Ascending aorta (tissue), 2 donors: Measurements from ENCODE around the gene ASCC1. TPM values are rescaled to one million over a fixed set of nuclear protein-coding genes. Genes with fewer than 3 reads are reported as not detected.
"Not testable (repeated sequence)": the region's sequence is repeated elsewhere in the genome, so short reads cannot be mapped to it uniquely, and the experiment has no call there.

Experiments
- DNase-seq, 2 donors: peaks; one replicate each; pipeline ENCODE4 v3.0.0-alpha.2; 2019; ENCODE audit warnings: low spot score in 2 of 2
- H3K27ac ChIP-seq, 2 donors: fragments of 200-600 bp; sonication (generic); one replicate each; pipeline ENCODE4 v1.5.1; 2016 to 2017; ENCODE audit warnings: mild to moderate bottlenecking in 1 of 2
- H3K27me3 ChIP-seq: fragments of 200-600 bp; sonication (generic); one replicate; pipeline ENCODE4 v1.5.1; 2017
- H3K36me3 ChIP-seq, 2 donors: fragments of 200-600 bp; sonication (generic); one replicate each; pipeline ENCODE4 v1.5.1; 2016
- H3K4me1 ChIP-seq, 2 donors: fragments of 200-600 bp; sonication (generic); one replicate each; pipeline ENCODE4 v1.5.1; 2016 to 2017; ENCODE audit warnings: mild to moderate bottlenecking in 1 of 2
- H3K4me3 ChIP-seq, 2 donors: fragments of 200-600 bp; sonication (generic); one replicate each; pipeline ENCODE4 v1.5.1; 2016 to 2017; ENCODE audit warnings: mild to moderate bottlenecking in 1 of 2
- H3K9me3 ChIP-seq, 2 donors: fragments of 200-600 bp; sonication (generic); one replicate each; pipeline ENCODE4 v1.5.1; 2016
- intact Hi-C: fragments of 100-400 bp; cut with DNase I; formaldehyde crosslinking; loops from one replicate; pipeline ENCODE4 v1.15.1; 2023
- total RNA-seq: library from RNA; depleted of rRNA; stranded (reverse); fragments of >200 nt; gene quantifications from one replicate; pipeline ENCODE4 v1.1.0, GENCODE V29; 2016
- TF ChIP-seq, protein P1 (sequence below), 3 experiments: fragments of 200-600 bp in 2 of 3; fragments of 450-650 bp in 1 of 3; sonication (generic) in 2 of 3; IDR thresholded peaks; one replicate each; pipeline ENCODE4 v1.5.1; 2016 to 2019; ENCODE audit warnings: antibody characterized with exemption in 3 of 3, mild to moderate bottlenecking in 1 of 3, moderate library complexity in 1 of 3

Gene ASCC1
- total RNA-seq, 1 donor from 2014 or later, result 5.5 TPM

DNA sequence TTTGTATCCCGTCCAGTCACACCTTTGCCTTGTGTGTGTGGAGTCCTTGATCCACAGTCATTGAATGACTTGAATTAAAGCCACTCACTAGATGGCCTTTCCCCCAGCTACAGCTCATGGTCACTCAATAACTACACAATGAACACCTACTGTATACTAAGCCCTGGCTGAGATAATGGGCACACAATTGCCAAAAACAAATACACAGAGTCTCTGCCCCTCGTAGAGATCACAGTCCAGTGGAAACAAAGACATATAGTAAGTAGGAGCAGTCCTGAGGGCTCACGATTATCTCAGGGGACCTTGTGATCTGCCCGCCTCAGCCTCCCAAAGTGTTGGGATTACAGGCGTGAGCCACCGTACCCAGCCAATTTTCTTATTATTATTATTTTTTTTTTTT, 35.6 kb upstream of the ASCC1 start:
- TF ChIP-seq, protein P1, sequence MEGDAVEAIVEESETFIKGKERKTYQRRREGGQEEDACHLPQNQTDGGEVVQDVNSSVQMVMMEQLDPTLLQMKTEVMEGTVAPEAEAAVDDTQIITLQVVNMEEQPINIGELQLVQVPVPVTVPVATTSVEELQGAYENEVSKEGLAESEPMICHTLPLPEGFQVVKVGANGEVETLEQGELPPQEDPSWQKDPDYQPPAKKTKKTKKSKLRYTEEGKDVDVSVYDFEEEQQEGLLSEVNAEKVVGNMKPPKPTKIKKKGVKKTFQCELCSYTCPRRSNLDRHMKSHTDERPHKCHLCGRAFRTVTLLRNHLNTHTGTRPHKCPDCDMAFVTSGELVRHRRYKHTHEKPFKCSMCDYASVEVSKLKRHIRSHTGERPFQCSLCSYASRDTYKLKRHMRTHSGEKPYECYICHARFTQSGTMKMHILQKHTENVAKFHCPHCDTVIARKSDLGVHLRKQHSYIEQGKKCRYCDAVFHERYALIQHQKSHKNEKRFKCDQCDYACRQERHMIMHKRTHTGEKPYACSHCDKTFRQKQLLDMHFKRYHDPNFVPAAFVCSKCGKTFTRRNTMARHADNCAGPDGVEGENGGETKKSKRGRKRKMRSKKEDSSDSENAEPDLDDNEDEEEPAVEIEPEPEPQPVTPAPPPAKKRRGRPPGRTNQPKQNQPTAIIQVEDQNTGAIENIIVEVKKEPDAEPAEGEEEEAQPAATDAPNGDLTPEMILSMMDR (IDR thresholded peaks at IDR 0.05), result no peak
- no peak for DNase-seq
- Histone ChIP-seq H3K4me1 (peaks cover 51 to 83% of the 10 kb centered on the region in 2 donors), H3K27ac (peak overlapping the region; percentile 91 to 97), H3K27me3 (no peaks in the 10 kb centered on the region), H3K4me3 (no peak overlapping the region), H3K36me3 (no peaks in the 10 kb centered on the region), H3K9me3 (no peaks in the 10 kb centered on the region)
- intact Hi-C loops, result no loop called here

DNA sequence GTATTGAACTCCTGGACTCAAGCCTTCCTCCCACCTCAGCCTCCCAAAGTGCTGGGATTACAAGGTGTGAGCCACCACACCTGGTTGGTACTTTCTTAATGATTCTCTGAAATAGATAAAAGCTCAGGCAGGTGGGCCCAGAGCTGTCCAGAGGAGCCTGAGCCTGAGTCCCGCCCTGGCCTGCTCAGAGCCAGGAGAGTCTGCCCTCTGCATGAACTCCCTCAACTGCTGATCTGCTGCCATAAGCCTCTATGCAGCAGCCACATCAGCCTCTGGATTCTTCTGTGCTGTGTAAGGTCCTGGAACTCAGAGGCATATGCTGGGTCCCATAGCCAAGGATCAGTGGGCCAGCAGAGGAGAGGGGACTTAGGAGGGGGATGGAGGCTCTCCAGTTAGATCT, 34.6 kb upstream of the ASCC1 start:
- Histone ChIP-seq H3K9me3 (no peaks in the 10 kb centered on the region), H3K36me3 (no peaks in the 10 kb centered on the region), H3K27ac (peak overlapping the region; percentile 91 to 97), H3K4me1 (peaks cover 55 to 85% of the 10 kb centered on the region in 2 donors), H3K27me3 (no peaks in the 10 kb centered on the region), H3K4me3 (no peak overlapping the region)
- intact Hi-C loops, result no loop called here
- TF ChIP-seq, protein P1 (IDR thresholded peaks at IDR 0.05), result no peak
- peak in 1 of 2 donors; percentile 78 for DNase-seq

DNA sequence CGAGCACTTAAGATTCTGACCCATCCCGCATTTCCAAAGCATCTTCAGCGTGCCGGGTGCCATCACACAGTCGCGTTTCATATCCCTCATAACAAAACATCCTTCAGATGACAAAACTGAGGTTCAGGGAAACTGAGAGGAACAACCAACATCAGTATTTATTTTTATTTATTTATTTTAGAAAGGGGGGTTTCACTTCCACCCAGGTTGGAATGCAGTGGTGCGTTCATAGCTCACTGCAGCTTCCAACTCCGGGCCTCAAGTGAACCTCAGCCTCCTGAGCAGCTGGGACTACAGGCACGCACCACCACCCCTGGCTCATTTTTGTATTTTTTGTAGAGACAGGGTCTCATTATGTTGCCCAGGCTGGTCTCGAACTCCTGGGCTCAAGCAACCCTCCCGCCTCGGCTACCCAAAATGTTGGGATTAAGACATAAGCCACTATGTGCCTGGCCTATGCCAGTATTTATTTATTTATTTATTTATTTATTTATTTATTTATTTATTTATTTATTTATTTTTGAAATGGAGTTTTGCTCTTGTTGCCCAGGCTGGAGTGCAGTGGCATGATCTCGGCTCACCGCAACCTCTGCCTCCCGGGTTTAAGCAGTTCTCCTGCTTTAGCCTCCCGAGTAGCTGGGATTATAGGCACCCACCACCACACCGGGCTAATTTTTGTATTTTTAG, 33.2 kb upstream of the ASCC1 start:
- H3K27me3 ChIP-seq, DNase-seq, H3K9me3 ChIP-seq, H3K36me3 ChIP-seq: not testable (repeated sequence)
- Histone ChIP-seq H3K27ac (peak overlapping the region; percentile 91 to 97), H3K4me1 (peaks cover 52 to 85% of the 10 kb centered on the region in 2 donors), H3K4me3 (peak overlapping the region in 1 of 2 donors; percentile 44)
- intact Hi-C loops, result loop anchor here (2.0 kb wide), 1 partner anchor 49 kb away; no protein-coding TSS in a partner anchor

DNA sequence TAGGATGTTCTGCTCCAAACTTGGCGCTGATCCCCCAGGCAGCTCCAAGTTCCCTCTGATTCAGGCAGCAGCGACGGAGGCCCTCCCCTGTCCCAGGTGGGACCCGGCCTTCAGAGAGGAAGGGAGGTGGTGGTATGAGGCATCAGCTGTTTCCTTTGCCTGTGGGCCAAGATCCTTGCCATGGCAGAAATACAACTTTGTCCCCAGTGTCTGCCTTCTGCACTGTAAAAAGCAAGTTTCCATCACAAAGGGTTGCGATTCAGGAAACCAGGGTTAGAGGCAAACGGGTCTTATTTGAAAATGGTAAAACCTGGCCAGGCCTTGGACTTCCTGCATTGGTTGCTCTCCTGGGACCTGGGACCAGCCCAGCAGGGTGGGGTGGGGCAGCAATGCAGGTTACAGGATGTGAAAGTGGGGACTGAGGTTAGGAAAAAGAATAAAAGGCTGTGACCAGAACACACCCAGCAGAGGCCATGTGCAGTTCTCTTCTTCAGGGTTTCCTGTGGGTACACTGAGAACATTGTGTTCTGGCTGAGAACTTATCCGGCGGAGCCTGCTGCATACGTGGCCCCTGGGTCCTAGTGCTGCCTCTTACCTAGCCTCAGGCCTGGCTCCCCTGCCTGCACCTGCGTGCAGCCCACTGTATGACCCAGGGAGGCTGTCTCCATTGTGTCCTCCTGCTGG, 32.5 kb upstream of the ASCC1 start:
- intact Hi-C loops, result loop anchor here (1.0 to 2.0 kb wide), 2 partner anchors 25 to 50 kb away; partner anchors contain the start of gene DDIT4
- Histone ChIP-seq H3K27me3 (no peaks in the 10 kb centered on the region), H3K27ac (peak overlapping the region; percentile 91 to 97), H3K4me3 (peak overlapping the region in 1 of 2 donors; percentile 44), H3K4me1 (peaks cover 49 to 85% of the 10 kb centered on the region in 2 donors), H3K9me3 (no peaks in the 10 kb centered on the region), H3K36me3 (no peaks in the 10 kb centered on the region)
- TF ChIP-seq, protein P1 (IDR thresholded peaks at IDR 0.05), result no peak
- DNase-seq, result peak; percentile 83 to 96

DNA sequence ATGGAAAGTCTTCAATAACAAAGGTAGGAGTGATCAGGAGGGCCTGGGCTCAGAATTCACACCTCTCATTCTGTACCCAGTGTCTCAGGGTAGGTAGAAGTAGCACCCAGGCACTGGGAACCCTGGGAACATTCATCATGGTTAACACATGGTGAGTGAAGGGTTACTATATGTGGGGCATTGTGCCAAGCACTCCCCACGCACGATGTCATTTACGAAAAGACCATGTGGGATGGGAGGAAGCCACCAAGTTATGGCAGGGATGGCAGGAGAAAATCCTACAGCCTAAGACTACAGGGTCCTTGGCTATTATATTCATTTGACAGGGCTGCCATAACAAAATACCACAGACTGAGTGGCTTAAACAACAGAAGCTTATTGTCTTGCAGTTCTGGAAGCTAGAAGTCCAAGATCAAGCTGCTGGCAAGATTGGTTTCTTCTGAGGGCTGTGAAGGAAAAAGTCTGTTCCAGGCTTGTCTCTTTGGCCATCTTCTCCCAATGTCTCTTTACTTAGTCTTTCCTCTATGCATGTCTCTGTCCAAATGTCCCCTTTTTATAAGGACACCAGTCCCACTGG, 30.0 kb upstream of the ASCC1 start:
- H3K27me3 ChIP-seq, result no peaks in the 10 kb centered on the region
- intact Hi-C loops, result no loop called here
- no peak for DNase-seq
- peak overlapping the region; percentile 91 to 97 for H3K27ac ChIP-seq
- TF ChIP-seq, protein P1 (IDR thresholded peaks at IDR 0.05), result no peak
- no peaks in the 10 kb centered on the region for H3K9me3 ChIP-seq
- no peaks in the 10 kb centered on the region for H3K36me3 ChIP-seq
- peaks cover 54 to 88% of the 10 kb centered on the region in 2 donors for H3K4me1 ChIP-seq
- no peak overlapping the region for H3K4me3 ChIP-seq

DNA sequence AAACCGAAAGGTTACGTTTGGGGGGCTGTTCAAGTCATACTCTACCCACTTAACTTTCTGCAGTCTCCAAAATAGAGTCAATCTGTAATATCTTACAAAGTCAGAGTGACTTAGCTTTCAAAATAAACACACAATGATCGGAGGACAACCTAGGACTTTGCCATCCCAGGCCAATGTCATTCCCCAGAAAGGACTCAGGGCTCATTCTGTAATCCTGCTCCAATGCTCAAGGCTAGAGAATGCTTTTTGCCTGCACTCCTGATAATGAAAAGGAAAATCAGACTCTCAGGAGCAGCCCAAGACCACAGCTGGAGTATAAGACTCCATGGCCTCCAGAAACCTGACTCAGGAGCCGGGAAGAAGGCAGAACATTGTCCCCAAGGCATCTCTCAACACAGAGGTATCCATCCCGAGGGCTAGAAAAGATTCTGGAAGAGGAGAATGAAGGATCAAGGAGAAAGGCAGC, 28.5 kb upstream of the ASCC1 start:
- Histone ChIP-seq H3K36me3 (no peaks in the 10 kb centered on the region), H3K27ac (peak overlapping the region; percentile 84 to 97), H3K4me3 (no peak overlapping the region), H3K27me3 (no peaks in the 10 kb centered on the region), H3K4me1 (peaks cover 44 to 75% of the 10 kb centered on the region in 2 donors), H3K9me3 (no peaks in the 10 kb centered on the region)
- no peak for DNase-seq
- TF ChIP-seq, protein P1 (IDR thresholded peaks at IDR 0.05), result no peak
- intact Hi-C loops, result no loop called here
